Endodermal cell (in vitro differentiated cells): Measurements from ENCODE around the gene WDR38. TPM values are rescaled to one million over a fixed set of nuclear protein-coding genes. Genes with fewer than 3 reads are reported as not detected.
"Not testable (repeated sequence)": the region's sequence is repeated elsewhere in the genome, so short reads cannot be mapped to it uniquely, and the experiment has no call there.

Experiments
- DNase-seq: peaks from one replicate; pipeline ENCODE4 v3.0.0-alpha.2; 2017
- H3K27ac ChIP-seq: 2 replicates; pipeline ENCODE4 v1.5.1; 2013; ENCODE audit warnings: mild to moderate bottlenecking, low read depth, low read length, moderate library complexity
- H3K27me3 ChIP-seq: 2 replicates; pipeline ENCODE4 v1.6.1; 2013; ENCODE audit warnings: mild to moderate bottlenecking, low read length, moderate library complexity; ENCODE audit not compliant: insufficient read depth, control insufficient read depth, poor library complexity, severe bottlenecking
- H3K36me3 ChIP-seq: 2 replicates; pipeline ENCODE4 v1.7.0; 2013; ENCODE audit warnings: mild to moderate bottlenecking, low read length, moderate library complexity; ENCODE audit not compliant: control insufficient read depth, insufficient read depth
- H3K4me1 ChIP-seq: one replicate; pipeline ENCODE4 v1.7.0; 2013; ENCODE audit warnings: low read length; ENCODE audit not compliant: control insufficient read depth, insufficient read depth
- H3K4me3 ChIP-seq: 2 replicates; pipeline ENCODE4 v1.5.1; 2013; ENCODE audit warnings: mild to moderate bottlenecking, low read length, moderate library complexity
- H3K9ac ChIP-seq: 2 replicates; pipeline ENCODE4 v1.6.1; 2013; ENCODE audit warnings: mild to moderate bottlenecking, low read length, moderate library complexity; ENCODE audit not compliant: poor library complexity, severe bottlenecking; ENCODE audit errors: extremely low read depth
- H3K9me3 ChIP-seq: 2 replicates; pipeline ENCODE4 v1.6.1; 2013; ENCODE audit warnings: mild to moderate bottlenecking, low read length, moderate library complexity; ENCODE audit not compliant: control insufficient read depth
- H3K27ac Mint-ChIP-seq: 2 replicates; pipeline ENCODE4 v1.8.0; 2020; ENCODE audit warnings: mixed read lengths
- H3K27me3 Mint-ChIP-seq: 2 replicates; pipeline ENCODE4 v1.8.0; 2021; ENCODE audit warnings: mild to moderate bottlenecking, mixed read lengths; ENCODE audit not compliant: insufficient read depth
- H3K36me3 Mint-ChIP-seq: 2 replicates; pipeline ENCODE4 v1.8.0; 2020; ENCODE audit warnings: low read depth, mixed read lengths
- H3K4me1 Mint-ChIP-seq: 2 replicates; pipeline ENCODE4 v1.8.0; 2020; ENCODE audit warnings: mixed read lengths
- H3K4me3 Mint-ChIP-seq: 2 replicates; pipeline ENCODE4 v1.8.0; 2020; ENCODE audit warnings: mild to moderate bottlenecking, moderate library complexity, mixed read lengths
- H3K9me3 Mint-ChIP-seq: 2 replicates; pipeline ENCODE4 v1.8.0; 2020; ENCODE audit warnings: mild to moderate bottlenecking, mixed read lengths
- CTCF ChIP-seq: fragments of 200-600 bp; sonication (generic); conservative IDR thresholded peaks from 2 replicates; pipeline ENCODE4 v1.5.0; 2021; ENCODE audit warnings: antibody characterized with exemption, mild to moderate bottlenecking
- WGBS, 2 experiments: methylation state at CpG; one replicate each; pipeline versions ENCODE4 v1.1.5 to v1.1.7; 2013; ENCODE audit warnings: missing lambda C conversion rate in 2 of 2, mixed read lengths in 1 of 2; ENCODE audit not compliant: insufficient coverage in 1 of 2, insufficient read length in 1 of 2; 5-methylcytosine and 5-hydroxymethylcytosine counted together
- total RNA-seq, 2 donors: library from RNA; stranded (reverse); fragmentation: NEBNext Ultra II Directional in 1 of 2; extraction: Animal tissue kit (Norgen Biotek cat#: 25700) in 1 of 2; gene quantifications; 2 replicates in 1 of 2; 3 replicates in 1 of 2; pipeline ENCODE4 v1.2.1, GENCODE V29; 2021

WDR38 gene
- total RNA-seq, 2 donors from 2014 or later, result not detected

DNA sequence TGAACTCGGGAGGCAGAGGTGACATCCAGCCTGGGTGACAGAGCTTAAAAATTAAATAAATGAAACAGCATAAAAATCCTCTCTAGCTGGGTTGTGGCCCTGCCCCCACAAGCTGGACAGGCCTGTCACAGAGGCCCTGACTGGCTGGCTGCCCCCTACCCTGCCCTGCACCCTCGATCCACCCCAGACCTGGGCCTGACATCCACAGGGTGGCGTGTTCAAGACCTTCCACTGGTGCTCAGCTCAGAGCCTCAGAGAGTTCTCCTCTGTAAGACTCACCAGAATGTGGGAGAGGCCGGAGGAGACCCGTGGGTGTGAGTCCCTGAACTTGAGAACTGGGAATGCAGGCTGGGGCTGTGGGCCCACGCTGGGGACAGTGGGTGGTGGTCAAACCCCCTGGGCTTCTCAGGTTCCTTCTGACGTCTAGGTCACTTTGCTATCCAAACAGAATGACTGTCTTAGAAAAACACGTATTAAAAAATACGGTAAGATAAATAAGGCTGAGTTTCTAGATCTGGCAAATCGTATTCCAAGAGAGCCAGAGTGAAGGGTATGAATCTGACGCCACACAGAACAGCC is 9.7 kb upstream of the WDR38 start:
- H3K9me3 ChIP-seq, result no peaks in the 10 kb centered on the region
- no peaks in the 10 kb centered on the region for H3K27me3 ChIP-seq
- 93 to 100% methylated on average over 10 to 11 of the region's 11 CpGs for WGBS, 2 experiments
- no peaks in the 10 kb centered on the region for H3K36me3 ChIP-seq
- H3K4me3 Mint-ChIP-seq, result no peak overlapping the region
- H3K4me1 Mint-ChIP-seq, result peaks cover 5% of the 10 kb centered on the region
- peaks cover 6% of the 10 kb centered on the region for H3K4me1 ChIP-seq
- no peaks in the 10 kb centered on the region for H3K9me3 Mint-ChIP-seq
- no peak overlapping the region for H3K9ac ChIP-seq
- no peak for DNase-seq
- H3K27ac ChIP-seq, result no peak overlapping the region
- no peak overlapping the region for H3K27ac Mint-ChIP-seq
- no peak for TF ChIP-seq CTCF
- no peak overlapping the region for H3K4me3 ChIP-seq
- H3K36me3 Mint-ChIP-seq, result no peaks in the 10 kb centered on the region
- no peaks in the 10 kb centered on the region for H3K27me3 Mint-ChIP-seq

DNA sequence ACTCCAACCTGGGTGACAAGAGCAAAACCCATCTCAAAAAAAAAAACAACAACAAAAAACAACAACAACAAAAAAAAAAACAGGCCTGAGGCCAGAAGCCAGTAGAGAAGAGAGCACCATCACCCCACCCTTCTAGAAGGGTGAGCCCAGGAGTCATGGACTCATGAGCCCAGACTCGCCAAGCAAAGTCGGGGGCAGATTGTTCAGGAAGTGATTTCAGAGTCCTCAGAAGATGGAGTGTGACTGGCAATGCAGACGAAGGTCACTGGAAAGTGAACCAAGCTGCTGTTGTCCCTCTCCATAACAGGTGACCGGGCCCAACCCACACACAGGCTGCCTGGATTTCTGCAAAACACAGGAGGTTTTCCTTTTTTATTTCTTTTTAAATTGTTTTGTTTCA is 9.0 kb upstream of the WDR38 start:
- no peaks in the 10 kb centered on the region for H3K36me3 Mint-ChIP-seq
- no peak for TF ChIP-seq CTCF
- peaks cover 5% of the 10 kb centered on the region for H3K4me1 Mint-ChIP-seq
- H3K27me3 ChIP-seq, result no peaks in the 10 kb centered on the region
- 69 to 95% methylated on average over 3 to 4 of the region's 4 CpGs for WGBS, 2 experiments
- H3K9me3 ChIP-seq, result no peaks in the 10 kb centered on the region
- H3K4me3 ChIP-seq, result no peak overlapping the region
- H3K9ac ChIP-seq, result no peak overlapping the region
- H3K4me3 Mint-ChIP-seq, result no peak overlapping the region
- H3K36me3 ChIP-seq, result no peaks in the 10 kb centered on the region
- no peaks in the 10 kb centered on the region for H3K27me3 Mint-ChIP-seq
- no peak overlapping the region for H3K27ac Mint-ChIP-seq
- H3K27ac ChIP-seq, result no peak overlapping the region
- no peaks in the 10 kb centered on the region for H3K9me3 Mint-ChIP-seq
- peaks cover 6% of the 10 kb centered on the region for H3K4me1 ChIP-seq
- no peak for DNase-seq

GRCh38 chr9:124846467-124846866 is 6.8 kb upstream of the WDR38 start:
- not testable (repeated sequence) for DNase-seq, H3K27ac Mint-ChIP-seq, H3K9me3 Mint-ChIP-seq, H3K36me3 Mint-ChIP-seq, H3K4me3 ChIP-seq, H3K4me1 ChIP-seq, H3K27me3 Mint-ChIP-seq, H3K27me3 ChIP-seq, H3K27ac ChIP-seq, H3K9ac ChIP-seq, H3K4me3 Mint-ChIP-seq, H3K36me3 ChIP-seq, H3K9me3 ChIP-seq
- peaks cover 12% of the 10 kb centered on the region for H3K4me1 Mint-ChIP-seq
- WGBS, 2 experiments, result 93 to 99% methylated on average over 8 to 9 of the region's 9 CpGs

DNA sequence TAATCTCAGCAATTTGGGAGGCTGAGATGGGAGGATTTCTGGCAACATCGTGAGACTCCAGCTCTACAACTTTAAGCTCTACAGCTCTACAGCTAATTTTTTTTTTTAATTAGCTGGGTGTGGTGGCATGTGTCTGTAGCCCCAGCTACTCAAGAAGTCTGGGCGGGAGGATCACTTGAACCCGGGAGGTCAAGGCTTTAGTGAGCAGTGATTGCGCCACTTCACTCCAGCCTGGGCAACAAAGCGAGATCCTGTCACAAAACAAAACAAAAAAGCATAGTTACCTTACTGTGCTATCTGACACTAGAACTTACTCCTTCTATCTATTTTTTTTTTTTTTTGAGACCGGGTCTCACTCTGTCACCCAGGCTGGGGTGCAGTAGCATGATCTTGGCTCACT is 6.3 kb upstream of the WDR38 start:
- H3K9ac ChIP-seq, result no peak overlapping the region
- Mint-ChIP-seq H3K27ac (no peak overlapping the region), H3K36me3 (no peaks in the 10 kb centered on the region), H3K27me3 (no peaks in the 10 kb centered on the region), H3K4me1 (peaks cover 12% of the 10 kb centered on the region), H3K4me3 (no peak overlapping the region), H3K9me3 (no peaks in the 10 kb centered on the region)
- H3K27me3 ChIP-seq, result no peaks in the 10 kb centered on the region
- DNase-seq, result no peak
- TF ChIP-seq CTCF, result no peak
- no peaks in the 10 kb centered on the region for H3K36me3 ChIP-seq
- no peaks in the 10 kb centered on the region for H3K4me1 ChIP-seq
- H3K9me3 ChIP-seq, result no peaks in the 10 kb centered on the region
- H3K27ac ChIP-seq, result no peak overlapping the region
- no peak overlapping the region for H3K4me3 ChIP-seq
- 79 to 89% methylated on average over 5 to 6 of the region's 6 CpGs for WGBS, 2 experiments
